Measurements from ENCODE around the gene IFNLR1. TPM values are rescaled to one million over a fixed set of nuclear protein-coding genes. Genes with fewer than 3 reads are reported as not detected.

The IFNLR1 gene
- total RNA-seq, 2 experiments from 2014 or later = 1.2 to 1.3 TPM

- Histone ChIP-seq H3K36me3 (ENCODE audit: insufficient read depth, low read length) (no peaks in the 10 kb centered on the region), H3K27me3 (ENCODE audit: control insufficient read depth in 1 of 2, insufficient read depth in 2 of 2, low read length in 2 of 2) (peaks cover 0 to 2% of the 10 kb centered on the region in 2 experiments), H3K27ac (ENCODE audit: low read depth in 1 of 2, low read length in 2 of 2) (no peak overlapping the region), H3K9me3 (ENCODE audit: control insufficient read depth in 1 of 2, insufficient read depth in 1 of 2, low read length in 2 of 2) (peaks cover 5 to 16% of the 10 kb centered on the region in 2 experiments), H3K4me3 (ENCODE audit: low read length) (no peak overlapping the region), H3K4me1 (ENCODE audit: insufficient read depth, low read length) (no peaks in the 10 kb centered on the region)
- Mint-ChIP-seq H3K4me3 (no peak overlapping the region), H3K27me3 (peaks cover 18% of the 10 kb centered on the region), H3K36me3 (ENCODE audit: low read depth) (no peaks in the 10 kb centered on the region), H3K27ac (no peak overlapping the region), H3K4me1 (ENCODE audit: low read depth) (no peaks in the 10 kb centered on the region), H3K9me3 (no peaks in the 10 kb centered on the region)
- ATAC-seq (ENCODE audit: poor library complexity) = no peak
- POLR2A ChIA-PET = no interaction called here
- TF ChIP-seq, protein P1, sequence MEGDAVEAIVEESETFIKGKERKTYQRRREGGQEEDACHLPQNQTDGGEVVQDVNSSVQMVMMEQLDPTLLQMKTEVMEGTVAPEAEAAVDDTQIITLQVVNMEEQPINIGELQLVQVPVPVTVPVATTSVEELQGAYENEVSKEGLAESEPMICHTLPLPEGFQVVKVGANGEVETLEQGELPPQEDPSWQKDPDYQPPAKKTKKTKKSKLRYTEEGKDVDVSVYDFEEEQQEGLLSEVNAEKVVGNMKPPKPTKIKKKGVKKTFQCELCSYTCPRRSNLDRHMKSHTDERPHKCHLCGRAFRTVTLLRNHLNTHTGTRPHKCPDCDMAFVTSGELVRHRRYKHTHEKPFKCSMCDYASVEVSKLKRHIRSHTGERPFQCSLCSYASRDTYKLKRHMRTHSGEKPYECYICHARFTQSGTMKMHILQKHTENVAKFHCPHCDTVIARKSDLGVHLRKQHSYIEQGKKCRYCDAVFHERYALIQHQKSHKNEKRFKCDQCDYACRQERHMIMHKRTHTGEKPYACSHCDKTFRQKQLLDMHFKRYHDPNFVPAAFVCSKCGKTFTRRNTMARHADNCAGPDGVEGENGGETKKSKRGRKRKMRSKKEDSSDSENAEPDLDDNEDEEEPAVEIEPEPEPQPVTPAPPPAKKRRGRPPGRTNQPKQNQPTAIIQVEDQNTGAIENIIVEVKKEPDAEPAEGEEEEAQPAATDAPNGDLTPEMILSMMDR (IDR thresholded peaks at IDR 0.05) = no peak
- CTCF ChIA-PET = no interaction called here
- no peak for DNase-seq
- intact Hi-C loops (cut with DNase I, micrococcal nuclease) = no loop called here
Measured at GRCh38 chr1:24133819-24134218, 53.3 kb downstream of the IFNLR1 start.

DNA sequence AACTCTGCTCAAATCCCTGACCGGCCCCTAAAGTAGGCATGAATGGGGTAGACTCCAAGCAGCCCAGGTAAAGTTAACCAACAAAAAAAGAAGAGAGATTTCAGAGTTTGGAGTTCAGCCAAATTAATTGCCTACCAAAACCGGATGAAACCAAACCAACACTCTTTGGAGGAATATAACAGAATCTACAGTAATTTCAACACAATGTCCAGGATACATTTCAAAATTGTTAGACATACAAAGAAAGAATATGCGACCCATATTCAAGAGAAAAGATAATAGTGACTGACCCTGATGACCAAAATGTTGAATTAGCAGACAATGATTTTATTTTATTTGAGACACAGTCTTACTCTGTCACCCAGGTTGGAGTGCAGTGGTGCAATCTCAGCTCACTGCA is 56.7 kb downstream of the IFNLR1 start:
- H3K9me3 Mint-ChIP-seq = no peaks in the 10 kb centered on the region
- no peak overlapping the region for H3K4me3 Mint-ChIP-seq
- H3K4me1 Mint-ChIP-seq (ENCODE audit: low read depth) = no peaks in the 10 kb centered on the region
- Histone ChIP-seq H3K9me3 (ENCODE audit: control insufficient read depth in 1 of 2, insufficient read depth in 1 of 2, low read length in 2 of 2) (peaks cover 5 to 16% of the 10 kb centered on the region in 2 experiments), H3K4me3 (ENCODE audit: low read length) (no peak overlapping the region), H3K27ac (ENCODE audit: low read depth in 1 of 2, low read length in 2 of 2) (no peak overlapping the region), H3K27me3 (ENCODE audit: control insufficient read depth in 1 of 2, insufficient read depth in 2 of 2, low read length in 2 of 2) (no peaks in the 10 kb centered on the region), H3K4me1 (ENCODE audit: insufficient read depth, low read length) (no peaks in the 10 kb centered on the region), H3K36me3 (ENCODE audit: insufficient read depth, low read length) (no peaks in the 10 kb centered on the region)
- ATAC-seq (ENCODE audit: poor library complexity) = no peak
- ChIA-PET CTCF (no interaction called here), POLR2A (no interaction called here)
- DNase-seq = no peak
- H3K36me3 Mint-ChIP-seq (ENCODE audit: low read depth) = no peaks in the 10 kb centered on the region
- intact Hi-C loops (cut with DNase I, micrococcal nuclease) = no loop called here
- H3K27ac Mint-ChIP-seq = no peak overlapping the region
- peaks cover 8% of the 10 kb centered on the region for H3K27me3 Mint-ChIP-seq
- TF ChIP-seq, protein P1 (IDR thresholded peaks at IDR 0.05) = no peak

DNA sequence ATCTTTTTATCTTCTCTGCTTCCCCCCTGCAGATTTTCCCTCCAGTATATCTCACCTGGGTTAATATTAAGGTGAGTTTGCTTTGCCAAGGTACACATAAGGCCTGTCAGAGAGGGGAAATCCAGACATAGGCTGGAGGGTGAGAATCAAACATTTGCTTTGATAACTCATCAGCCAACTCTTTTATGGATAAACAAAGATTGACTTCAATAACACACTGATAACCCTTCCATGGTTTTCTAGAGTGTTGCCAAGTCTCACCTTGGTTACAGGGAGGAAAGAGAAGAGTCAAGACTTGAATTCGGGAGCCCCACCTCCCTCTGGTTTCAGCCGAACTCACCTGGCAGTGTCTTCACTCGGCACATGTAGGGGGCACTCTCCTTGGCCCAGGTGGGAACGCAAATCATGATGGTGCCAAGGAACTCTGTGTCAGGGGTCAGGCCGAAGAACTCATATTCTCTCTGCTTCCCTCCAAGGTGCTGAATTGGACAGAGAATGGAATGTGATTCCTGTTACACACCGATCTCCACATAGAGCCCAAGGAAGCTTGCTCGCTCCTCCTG is 59.2 kb downstream of the IFNLR1 start:
- CTCF ChIA-PET = no interaction called here
- TF ChIP-seq, protein P1 (IDR thresholded peaks at IDR 0.05) = no peak
- Histone ChIP-seq H3K4me1 (ENCODE audit: insufficient read depth, low read length) (no peaks in the 10 kb centered on the region), H3K9me3 (ENCODE audit: control insufficient read depth in 1 of 2, insufficient read depth in 1 of 2, low read length in 2 of 2) (peaks cover 5 to 16% of the 10 kb centered on the region in 2 experiments), H3K27me3 (ENCODE audit: control insufficient read depth in 1 of 2, insufficient read depth in 2 of 2, low read length in 2 of 2) (no peaks in the 10 kb centered on the region), H3K36me3 (ENCODE audit: insufficient read depth, low read length) (no peaks in the 10 kb centered on the region), H3K4me3 (ENCODE audit: low read length) (no peak overlapping the region), H3K27ac (ENCODE audit: low read depth in 1 of 2, low read length in 2 of 2) (no peak overlapping the region)
- ATAC-seq (ENCODE audit: poor library complexity) = no peak
- H3K4me1 Mint-ChIP-seq (ENCODE audit: low read depth) = no peaks in the 10 kb centered on the region
- no peaks in the 10 kb centered on the region for H3K36me3 Mint-ChIP-seq (ENCODE audit: low read depth)
- POLR2A ChIA-PET = no interaction called here
- no peak overlapping the region for H3K27ac Mint-ChIP-seq
- no peaks in the 10 kb centered on the region for H3K9me3 Mint-ChIP-seq
- peaks cover 3% of the 10 kb centered on the region for H3K27me3 Mint-ChIP-seq
- no peak overlapping the region for H3K4me3 Mint-ChIP-seq
- DNase-seq = no peak
- intact Hi-C loops (cut with DNase I, micrococcal nuclease) = no loop called here
